Measurements from ENCODE around the gene KRTAP19-8. TPM values are rescaled to one million over a fixed set of nuclear protein-coding genes. Genes with fewer than 3 reads are reported as not detected.

KRTAP19-8 gene
- not detected for total RNA-seq

- no peak for DNase-seq (ENCODE audit: extremely low spot score in 2 of 2)
- Histone ChIP-seq H3K27ac (no peak within 1 kb of the TSS), H3K4me3 (no peak within 1 kb of the TSS), H3K27me3 (no peaks in the 10 kb centered on the region), H3K9me3 (no peaks in the 10 kb centered on the region), H3K4me1 (no peaks in the 10 kb centered on the region), H3K36me3 (no peaks in the 10 kb centered on the region)
- TF ChIP-seq POLR2AphosphoS5 (IDR thresholded peaks at IDR 0.05; ENCODE audit: insufficient read depth in 1 of 2, low read depth in 1 of 2) (no peak), POLR2A (IDR thresholded peaks at IDR 0.05) (no peak), CTCF (IDR thresholded peaks at IDR 0.05) (no peak)
- intact Hi-C loops (cut with DNase I) = no loop called here
Measured at GRCh38 chr21:31038376-31038775, at the start of gene KRTAP19-8. TSS of gene KRTAP19-8 (minus strand) at chr21:31038476. CDS start at chr21:31038443, 33 bp downstream.

DNA sequence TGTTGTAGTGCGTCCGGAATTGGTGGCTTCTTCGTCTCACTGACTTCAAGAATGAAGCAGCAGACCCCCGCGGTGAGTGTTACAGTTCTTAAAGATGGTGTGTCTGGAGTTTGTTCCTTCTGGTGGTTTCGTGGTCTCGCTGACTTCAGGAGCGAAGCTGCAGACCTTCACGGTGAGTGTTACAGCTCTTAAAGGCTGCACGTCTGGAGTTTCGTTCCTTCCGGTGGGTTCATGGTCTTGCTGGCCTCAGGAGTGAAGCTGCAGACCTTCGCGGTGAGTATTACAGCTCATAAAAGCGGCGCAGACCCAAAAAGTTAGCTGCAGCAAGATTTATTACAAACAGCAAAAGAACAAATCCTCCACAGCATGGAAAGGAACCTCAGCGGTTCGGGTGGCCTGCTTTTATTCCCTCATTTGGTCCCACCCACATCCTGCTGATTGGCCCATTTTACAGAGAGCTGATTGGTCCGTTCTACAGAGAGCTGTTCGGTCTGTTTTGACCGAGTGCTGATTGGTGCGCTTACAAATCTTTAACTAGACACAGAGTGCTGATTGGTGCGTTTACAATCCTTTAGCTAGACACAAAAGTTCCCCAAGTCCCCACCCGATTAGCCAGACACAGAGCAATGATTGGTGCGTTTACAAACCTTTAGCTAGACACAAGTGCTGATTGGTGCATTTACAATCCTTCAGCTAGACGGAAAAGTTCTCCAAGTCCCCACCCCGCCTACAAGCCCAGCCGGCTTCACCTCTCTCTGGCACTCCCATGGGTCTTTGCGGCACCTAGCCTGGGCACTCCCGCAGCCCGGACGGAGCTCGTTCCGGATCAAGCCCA lies 49.6 kb upstream of the KRTAP19-8 start:
- Histone ChIP-seq H3K36me3 (no peaks in the 10 kb centered on the region), H3K27me3 (no peaks in the 10 kb centered on the region), H3K27ac (no peak overlapping the region), H3K4me3 (no peak overlapping the region), H3K4me1 (no peaks in the 10 kb centered on the region), H3K9me3 (no peaks in the 10 kb centered on the region)
- intact Hi-C loops (cut with DNase I) = no loop called here
- DNase-seq (ENCODE audit: extremely low spot score in 2 of 2) = no peak
- no peak for TF ChIP-seq POLR2AphosphoS5 (IDR thresholded peaks at IDR 0.05; ENCODE audit: insufficient read depth in 1 of 2, low read depth in 1 of 2)
- TF ChIP-seq CTCF (IDR thresholded peaks at IDR 0.05) = no peak
- TF ChIP-seq POLR2A (IDR thresholded peaks at IDR 0.05) = no peak

DNA sequence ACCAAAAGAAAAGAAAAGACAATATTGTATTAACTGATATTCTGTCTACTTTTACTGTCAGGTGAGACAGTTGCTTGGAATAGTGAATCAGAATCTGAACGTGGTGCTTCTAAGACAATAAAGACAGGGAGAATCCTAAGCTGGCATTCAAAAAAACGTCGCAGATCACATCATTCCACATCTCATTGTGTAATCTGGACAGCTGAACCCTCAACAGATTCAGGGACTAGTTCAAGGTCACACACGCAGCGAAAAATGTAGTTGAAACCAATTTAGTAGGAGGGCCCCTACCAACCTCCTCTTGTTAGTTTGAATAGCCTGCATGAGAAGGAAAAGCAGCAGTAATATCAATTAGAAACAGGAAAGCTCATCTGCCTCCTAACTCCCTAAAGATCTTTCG lies 46.4 kb upstream of the KRTAP19-8 start:
- Histone ChIP-seq H3K9me3 (no peaks in the 10 kb centered on the region), H3K27ac (no peak overlapping the region), H3K27me3 (no peaks in the 10 kb centered on the region), H3K4me1 (no peaks in the 10 kb centered on the region), H3K4me3 (no peak overlapping the region), H3K36me3 (no peaks in the 10 kb centered on the region)
- TF ChIP-seq POLR2AphosphoS5 (IDR thresholded peaks at IDR 0.05; ENCODE audit: insufficient read depth in 1 of 2, low read depth in 1 of 2) (no peak), POLR2A (IDR thresholded peaks at IDR 0.05) (no peak), CTCF (IDR thresholded peaks at IDR 0.05) (no peak)
- no peak for DNase-seq (ENCODE audit: extremely low spot score in 2 of 2)
- intact Hi-C loops (cut with DNase I) = no loop called here

DNA sequence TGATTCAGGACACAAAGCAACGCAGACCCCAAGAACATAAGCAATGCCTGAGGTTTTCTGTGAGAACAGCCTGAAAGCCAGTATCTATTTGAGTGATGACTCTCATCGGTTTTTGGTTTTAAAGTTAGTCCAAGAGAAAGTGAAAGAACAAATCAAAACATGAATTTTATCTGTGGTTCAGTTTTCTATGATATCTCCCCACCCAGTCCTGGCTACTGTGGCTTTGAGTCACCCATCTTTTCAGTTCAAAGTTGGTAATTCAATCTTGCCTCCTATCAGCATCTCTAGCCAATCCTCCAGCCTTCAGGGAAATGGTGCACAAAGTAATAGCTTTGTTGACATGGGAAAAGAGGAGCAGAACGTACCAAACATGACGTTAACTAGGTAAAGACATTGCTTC lies 40.5 kb upstream of the KRTAP19-8 start:
- Histone ChIP-seq H3K9me3 (no peaks in the 10 kb centered on the region), H3K36me3 (no peaks in the 10 kb centered on the region), H3K4me1 (no peaks in the 10 kb centered on the region), H3K27ac (no peak overlapping the region), H3K4me3 (no peak overlapping the region), H3K27me3 (no peaks in the 10 kb centered on the region)
- no peak for TF ChIP-seq CTCF (IDR thresholded peaks at IDR 0.05)
- no peak for TF ChIP-seq POLR2AphosphoS5 (IDR thresholded peaks at IDR 0.05; ENCODE audit: insufficient read depth in 1 of 2, low read depth in 1 of 2)
- no peak for TF ChIP-seq POLR2A (IDR thresholded peaks at IDR 0.05)
- DNase-seq (ENCODE audit: extremely low spot score in 2 of 2) = no peak
- intact Hi-C loops (cut with DNase I) = no loop called here

- DNase-seq (ENCODE audit: extremely low spot score in 2 of 2) = no peak
- Histone ChIP-seq H3K27me3 (no peaks in the 10 kb centered on the region), H3K4me3 (no peak overlapping the region), H3K27ac (no peak overlapping the region), H3K36me3 (no peaks in the 10 kb centered on the region), H3K4me1 (no peaks in the 10 kb centered on the region), H3K9me3 (no peaks in the 10 kb centered on the region)
- TF ChIP-seq CTCF (IDR thresholded peaks at IDR 0.05) (no peak), POLR2A (IDR thresholded peaks at IDR 0.05) (no peak), POLR2AphosphoS5 (IDR thresholded peaks at IDR 0.05; ENCODE audit: insufficient read depth in 1 of 2, low read depth in 1 of 2) (no peak)
- intact Hi-C loops (cut with DNase I) = no loop called here
Measured at GRCh38 chr21:31078216-31078615, 39.9 kb upstream of the KRTAP19-8 start.
